Fibroblast of peridontal ligament (primary cell): ENCODE measurements around the gene CTXN2.

Experiments
- DNase-seq: peaks from one replicate; pipeline ENCODE4 v3.0.0-alpha.2; 2010; ENCODE audit errors: extremely low read depth

CTXN2 gene

GRCh38 chr15:48191574-48192225 lies at the start of gene CTXN2:
CTXN2 (plus strand) TSS chr15:48191665; CDS start chr15:48201301, 9,636 bp downstream.
- DNase-seq, result no peak

GRCh38 chr15:48143856-48144255 lies 47.6 kb upstream of the CTXN2 start:
- peak; percentile 12 for DNase-seq

- DNase-seq, result peak; percentile 39
These were observed 46.6 kb upstream of the CTXN2 start for GRCh38 chr15:48144889-48145288.

- peak; percentile 46 for DNase-seq
These were observed 45.5 kb upstream of the CTXN2 start for GRCh38 chr15:48145923-48146322.

- DNase-seq, result no peak
These were observed 44.1 kb upstream of the CTXN2 start for GRCh38 chr15:48147358-48147757.

GRCh38 chr15:48149858-48150257 lies 41.6 kb upstream of the CTXN2 start:
- no peak for DNase-seq

- DNase-seq, result no peak
These were observed 37.9 kb upstream of the CTXN2 start for GRCh38 chr15:48153526-48153925.

- no peak for DNase-seq
These were observed 22.8 kb upstream of the CTXN2 start for GRCh38 chr15:48168616-48169015.

- DNase-seq, result no peak
These were observed 20.5 kb upstream of the CTXN2 start for GRCh38 chr15:48170981-48171380.

- no peak for DNase-seq
These were observed 16.3 kb upstream of the CTXN2 start for GRCh38 chr15:48175126-48175525.

GRCh38 chr15:48176112-48176511 lies 15.4 kb upstream of the CTXN2 start:
- DNase-seq, result no peak

- no peak for DNase-seq
These were observed 14.5 kb upstream of the CTXN2 start for GRCh38 chr15:48176957-48177356.

- DNase-seq, result peak; percentile 59
These were observed 14.1 kb upstream of the CTXN2 start for GRCh38 chr15:48177383-48177765.

GRCh38 chr15:48177766-48178647 lies 13.5 kb upstream of the CTXN2 start, which contains the start of gene MYEF2:
MYEF2 (minus strand) TSS chr15:48178295; CDS start chr15:48178237, 58 bp downstream.
- DNase-seq, result peak; percentile 51

- no peak for DNase-seq
These were observed 12.9 kb upstream of the CTXN2 start for GRCh38 chr15:48178648-48178931.

- no peak for DNase-seq
These were observed 8.7 kb upstream of the CTXN2 start for GRCh38 chr15:48182749-48183148.

- DNase-seq, result no peak
These were observed 5.9 kb upstream of the CTXN2 start for GRCh38 chr15:48185529-48185928.

GRCh38 chr15:48186271-48186670 lies 5.2 kb upstream of the CTXN2 start:
- DNase-seq, result no peak

- peak; percentile 67 for DNase-seq
These were observed 412 bp upstream of the CTXN2 start for GRCh38 chr15:48190932-48191573.

- DNase-seq, result no peak
These were observed 10.6 kb downstream of the CTXN2 start for GRCh38 chr15:48202068-48202467.

- DNase-seq, result no peak
These were observed 14.5 kb downstream of the CTXN2 start, which contains the start of gene SLC12A1 for GRCh38 chr15:48205981-48206380. SLC12A1 (plus strand) TSS chr15:48206302; CDS start chr15:48207720, 1,418 bp downstream.

- no peak for DNase-seq
These were observed 29.8 kb downstream of the CTXN2 start for GRCh38 chr15:48221261-48221660.

GRCh38 chr15:48221885-48222284 lies 30.4 kb downstream of the CTXN2 start:
- DNase-seq, result peak; percentile 13
